DND-41 (cell line): ENCODE results near the gene RAB3GAP2.

Experiments
- ATAC-seq: fragments of 200-7000 bp; cut with Tn5 transposase; 3 replicates; pipeline ENCODE4 v1.9.1; 2021; ENCODE audit warnings: low read depth; ENCODE audit not compliant: insufficient read depth
- DNase-seq: peaks from one replicate; pipeline ENCODE4 v3.0.0-alpha.2; 2020
- H2AFZ ChIP-seq: 2 replicates; pipeline ENCODE4 v1.6.0; 2012; ENCODE audit warnings: low read depth, low read length
- H3K27ac ChIP-seq: 2 replicates; pipeline ENCODE4 v1.5.1; 2012; ENCODE audit warnings: low read length, inconsistent platforms
- H3K27me3 ChIP-seq: fragments of 200-600 bp; sonication (generic); 2 replicates; pipeline ENCODE4 v1.6.0; 2012; ENCODE audit warnings: low read length, mild to moderate bottlenecking, inconsistent platforms; ENCODE audit not compliant: insufficient read depth, poor library complexity
- H3K36me3 ChIP-seq: 2 replicates; pipeline ENCODE4 v1.5.1; 2012; ENCODE audit warnings: low read length, inconsistent platforms; ENCODE audit not compliant: insufficient read depth
- H3K4me1 ChIP-seq: 2 replicates; pipeline ENCODE4 v1.5.1; 2012; ENCODE audit warnings: mild to moderate bottlenecking, low read length; ENCODE audit not compliant: insufficient read depth
- H3K4me2 ChIP-seq: 2 replicates; pipeline ENCODE4 v1.6.0; 2012; ENCODE audit warnings: mild to moderate bottlenecking, moderate library complexity, low read length, inconsistent platforms; ENCODE audit not compliant: insufficient read depth
- H3K4me3 ChIP-seq, 2 experiments: fragments of 200-600 bp in 1 of 2; shearing (Covaris generic) in 1 of 2; 2 replicates each; pipeline ENCODE4 v1.5.1; 2012 to 2016; ENCODE audit warnings: inconsistent platforms in 2 of 2, low read length in 2 of 2, mild to moderate bottlenecking in 2 of 2, low read depth in 1 of 2, moderate library complexity in 1 of 2
- H3K79me2 ChIP-seq: 2 replicates; pipeline ENCODE4 v1.6.0; 2012; ENCODE audit warnings: low read length, inconsistent platforms; ENCODE audit not compliant: insufficient read depth
- H3K9ac ChIP-seq: 2 replicates; pipeline ENCODE4 v1.6.0; 2012; ENCODE audit warnings: low read depth, mild to moderate bottlenecking, inconsistent platforms, low read length, moderate library complexity
- H3K9me3 ChIP-seq: 2 replicates; pipeline ENCODE4 v1.5.1; 2012; ENCODE audit warnings: low read length, moderate library complexity, mild to moderate bottlenecking, inconsistent platforms; ENCODE audit not compliant: insufficient read depth, severe bottlenecking
- H4K20me1 ChIP-seq: 2 replicates; pipeline ENCODE4 v1.6.0; 2012; ENCODE audit warnings: low read length; ENCODE audit not compliant: insufficient read depth
- CTCF ChIP-seq: IDR thresholded peaks from 2 replicates; pipeline ENCODE4 v1.5.1; 2012; ENCODE audit warnings: borderline replicate concordance, low read length, moderate library complexity, mild to moderate bottlenecking; ENCODE audit not compliant: poor library complexity, severe bottlenecking; ENCODE audit errors: extremely low read depth
- EZH2 ChIP-seq: IDR thresholded peaks from 3 replicates; pipeline ENCODE4 v1.6.1; 2012; ENCODE audit warnings: borderline replicate concordance, low read depth, mild to moderate bottlenecking, moderate library complexity, low read length, inconsistent platforms; ENCODE audit not compliant: severe bottlenecking

The RAB3GAP2 gene

DNA sequence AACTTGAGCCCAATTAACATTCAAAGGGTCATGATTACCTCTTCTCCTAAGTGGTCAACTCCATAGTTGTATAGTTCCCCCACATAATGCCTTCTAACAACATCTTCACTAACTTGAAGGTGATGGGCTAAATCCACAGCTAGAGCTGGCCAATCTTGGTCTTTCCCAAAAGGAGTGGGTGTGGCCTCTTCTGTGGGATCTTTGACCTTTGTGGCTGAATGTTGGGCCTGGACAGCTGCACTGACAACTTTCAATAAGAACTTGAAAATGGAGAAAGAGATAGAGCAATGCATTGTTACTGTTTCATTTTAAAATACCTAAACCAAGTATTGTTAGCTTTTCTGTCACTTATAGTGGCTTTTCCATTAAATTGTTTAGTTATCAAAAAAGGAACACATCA, 119.1 kb downstream of the RAB3GAP2 start:
- H3K36me3 ChIP-seq, result peaks cover 70% of the 10 kb centered on the region
- no peaks in the 10 kb centered on the region for H3K9me3 ChIP-seq
- H4K20me1 ChIP-seq, result no peaks in the 10 kb centered on the region
- DNase-seq (no peak), ATAC-seq (no peak)
- H3K27me3 ChIP-seq, result no peaks in the 10 kb centered on the region
- TF ChIP-seq CTCF (no peak), EZH2 (no peak)
- no peak overlapping the region for H3K4me3 ChIP-seq
- H3K4me1 ChIP-seq, result no peaks in the 10 kb centered on the region
- no peak overlapping the region for H3K9ac ChIP-seq
- no peaks in the 10 kb centered on the region for H3K79me2 ChIP-seq
- no peak overlapping the region for H2AFZ ChIP-seq
- no peak overlapping the region for H3K4me2 ChIP-seq
- H3K27ac ChIP-seq, result no peak overlapping the region

DNA sequence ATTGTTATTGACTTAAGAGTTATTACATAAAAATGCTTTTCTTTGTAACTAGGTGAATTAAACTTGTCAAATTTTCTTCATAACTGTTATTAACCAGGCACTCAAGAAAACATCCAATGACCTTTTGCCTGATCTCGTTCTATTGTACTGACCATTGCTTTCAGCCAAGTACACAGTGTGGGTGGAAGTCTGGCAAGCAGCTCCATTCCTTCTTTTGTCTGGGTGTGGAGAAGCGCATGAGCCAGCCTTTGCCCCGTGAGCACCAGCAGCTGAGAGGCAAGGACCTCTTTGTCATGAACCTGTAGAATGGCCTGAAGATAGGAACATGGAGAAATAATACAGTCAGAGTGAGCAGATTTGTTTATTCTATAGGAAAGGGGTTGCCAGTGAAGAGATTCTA, 120.8 kb downstream of the RAB3GAP2 start:
- peaks cover 64% of the 10 kb centered on the region for H3K36me3 ChIP-seq
- no peak for TF ChIP-seq EZH2

GRCh38 chr1:220149742-220150141, 122.5 kb downstream of the RAB3GAP2 start:
- Histone ChIP-seq H2AFZ (no peak overlapping the region), H3K27ac (no peak overlapping the region), H3K4me3 (no peak overlapping the region), H3K79me2 (no peaks in the 10 kb centered on the region), H4K20me1 (no peaks in the 10 kb centered on the region), H3K36me3 (peaks cover 67% of the 10 kb centered on the region), H3K4me2 (no peak overlapping the region), H3K9me3 (no peaks in the 10 kb centered on the region), H3K9ac (no peak overlapping the region), H3K4me1 (no peaks in the 10 kb centered on the region), H3K27me3 (no peaks in the 10 kb centered on the region)
- no peak for TF ChIP-seq CTCF
- no peak for DNase-seq
- no peak for ATAC-seq

More for the DNA sequence above, 120.8 kb downstream of the RAB3GAP2 start:
- ATAC-seq (no peak), DNase-seq (no peak)
- no peaks in the 10 kb centered on the region for H4K20me1 ChIP-seq
- no peak overlapping the region for H3K4me2 ChIP-seq
- no peaks in the 10 kb centered on the region for H3K27me3 ChIP-seq
- H3K9me3 ChIP-seq, result no peaks in the 10 kb centered on the region
- no peak overlapping the region for H2AFZ ChIP-seq
- H3K4me3 ChIP-seq, result no peak overlapping the region
- no peaks in the 10 kb centered on the region for H3K79me2 ChIP-seq
- H3K4me1 ChIP-seq, result no peaks in the 10 kb centered on the region
- H3K27ac ChIP-seq, result no peak overlapping the region
- no peak overlapping the region for H3K9ac ChIP-seq

GRCh38 chr1:220144051-220144450, 128.2 kb downstream of the RAB3GAP2 start:
- DNase-seq (no peak), ATAC-seq (no peak)
- Histone ChIP-seq H3K27me3 (no peaks in the 10 kb centered on the region), H3K36me3 (peaks cover 84% of the 10 kb centered on the region), H2AFZ (no peak overlapping the region), H3K4me2 (no peak overlapping the region), H3K4me1 (no peaks in the 10 kb centered on the region), H3K9me3 (no peaks in the 10 kb centered on the region), H3K79me2 (no peaks in the 10 kb centered on the region), H3K9ac (no peak overlapping the region), H3K4me3 (no peak overlapping the region), H3K27ac (no peak overlapping the region), H4K20me1 (no peaks in the 10 kb centered on the region)
- no peak for TF ChIP-seq EZH2
- TF ChIP-seq CTCF, result no peak
